A549 (cell line): Measurements from ENCODE around the gene SETSIP. TPM values are rescaled to one million over a fixed set of nuclear protein-coding genes. Genes with fewer than 3 reads are reported as not detected.

Source experiments
- ATAC-seq, 2 experiments: fragments of 200-7000 bp in 1 of 2; fragments of >200 bp in 1 of 2; cut with Nextera tagmentation in 1 of 2; cut with Tn5 transposase in 1 of 2; 3 replicates each; pipeline versions ENCODE4 v1.8.0 to v1.9.1; 2018 to 2020; ENCODE audit warnings: mild to moderate bottlenecking in 1 of 2, moderate library complexity in 1 of 2
- CTCF ChIA-PET: fragments of 300-600 bp; sonication (Branson Sonifier 250); formaldehyde crosslinking; extraction: SDS; loops from one replicate; lab custom pipeline; 2021; ENCODE audit warnings: antibody characterized with exemption, inconsistent platforms; lab: Yijun Ruan, JAX
- POLR2A ChIA-PET: fragments of 350-600 bp; formaldehyde crosslinking; extraction: SDS; loops from one replicate; lab custom pipeline; 2021; ENCODE audit warnings: antibody characterized with exemption, inconsistent platforms; lab: Yijun Ruan, JAX
- DNase-seq, 2 experiments: peaks; one replicate each; pipeline versions ENCODE4 v3.0.0 to v3.0.0-alpha.2; 2011 to 2016; ENCODE audit warnings: low read depth in 1 of 2, low spot score in 1 of 2
- FAIRE-seq: peaks from 2 replicates; lab custom pipeline; 2011; peaks lifted over from hg19 to GRCh38; lab: Jason Lieb, UNC
- H3K27ac ChIP-seq, 2 experiments: fragments of >200 bp; sonication (Bioruptor Twin); formaldehyde crosslinking; 3 replicates each; pipeline ENCODE4 v1.5.1; 2016 to 2017
- H3K4me1 ChIP-seq: fragments of >200 bp; sonication (Bioruptor Twin); formaldehyde crosslinking; 3 replicates; pipeline ENCODE4 v1.6.1; 2016
- H3K4me2 ChIP-seq: fragments of >200 bp; sonication (Bioruptor Twin); formaldehyde crosslinking; 3 replicates; pipeline ENCODE4 v1.6.1; 2016
- H3K4me3 ChIP-seq: fragments of >200 bp; sonication (Bioruptor Twin); formaldehyde crosslinking; 3 replicates; pipeline ENCODE4 v1.5.1; 2016
- H3K9me3 ChIP-seq: fragments of >200 bp; sonication (Bioruptor Twin); formaldehyde crosslinking; 3 replicates; pipeline ENCODE4 v1.6.1; 2016
- ATOH8 ChIP-seq: fragments of 250-450 bp; sonication (Bioruptor Pico); IDR thresholded peaks from 2 replicates; pipeline ENCODE4 v1.5.0; 2020; ENCODE audit warnings: low read depth, mild to moderate bottlenecking, moderate library complexity
- BCL3 ChIP-seq: fragments of >200 bp; sonication (Bioruptor Twin); formaldehyde crosslinking; IDR thresholded peaks from 3 replicates; pipeline ENCODE4 v1.6.1; 2016
- CBX2 ChIP-seq: fragments of 200-600 bp; sonication (generic); IDR thresholded peaks from 2 replicates; pipeline ENCODE4 v1.6.1; 2016; ENCODE audit warnings: low read depth, mild to moderate bottlenecking, borderline replicate concordance
- CBX8 ChIP-seq: fragments of 200-600 bp; sonication (generic); IDR thresholded peaks from 2 replicates; pipeline ENCODE4 v1.6.1; 2016
- CHD4 ChIP-seq: fragments of 200-600 bp; sonication (generic); IDR thresholded peaks from 2 replicates; pipeline ENCODE4 v1.6.1; 2016; ENCODE audit warnings: antibody characterized with exemption, mild to moderate bottlenecking, borderline replicate concordance
- CTCF ChIP-seq: fragments of >200 bp; sonication (Bioruptor Twin); formaldehyde crosslinking; IDR thresholded peaks from 3 replicates; pipeline ENCODE4 v1.5.1; 2016
- EHF ChIP-seq: fragments of 250-450 bp; sonication (Bioruptor Pico); IDR thresholded peaks from 2 replicates; pipeline ENCODE4 v1.5.0; 2020; ENCODE audit warnings: mild to moderate bottlenecking
- ESRRA ChIP-seq: fragments of 150-350 bp; IDR thresholded peaks from 2 replicates; pipeline ENCODE4 v1.6.1; 2014; ENCODE audit warnings: mild to moderate bottlenecking, low read length, borderline replicate concordance
- FOSB ChIP-seq: fragments of 250-450 bp; sonication (Bioruptor Pico); IDR thresholded peaks from 2 replicates; pipeline ENCODE4 v1.5.0; 2020; ENCODE audit warnings: mild to moderate bottlenecking, moderate library complexity
- FOSL2 ChIP-seq, 2 experiments: fragments of 450-650 bp in 1 of 2; fragments of >200 bp in 1 of 2; sonication (Bioruptor Twin) in 1 of 2; formaldehyde crosslinking; IDR thresholded peaks; 2 replicates each; pipeline versions ENCODE4 v1.5.0 to v1.6.1; 2016 to 2020; ENCODE audit warnings: mild to moderate bottlenecking in 1 of 2, moderate library complexity in 1 of 2
- HDAC2 ChIP-seq: fragments of 200-600 bp; sonication (generic); IDR thresholded peaks from 2 replicates; pipeline ENCODE4 v1.6.1; 2016
- HOXB13 ChIP-seq: fragments of 250-450 bp; sonication (Bioruptor Pico); IDR thresholded peaks from 2 replicates; pipeline ENCODE4 v1.5.0; 2020; ENCODE audit warnings: low read depth, mild to moderate bottlenecking, moderate library complexity
- KDM1A ChIP-seq: fragments of 200-600 bp; sonication (generic); IDR thresholded peaks from 2 replicates; pipeline ENCODE4 v1.6.1; 2016; ENCODE audit warnings: low read depth, mild to moderate bottlenecking
- MAFK ChIP-seq: fragments of 450-650 bp; IDR thresholded peaks from 2 replicates; pipeline ENCODE4 v1.6.1; 2014; ENCODE audit not compliant: partially characterized antibody
- MAZ ChIP-seq: fragments of 150-350 bp; IDR thresholded peaks from 2 replicates; pipeline ENCODE4 v1.6.1; 2014; ENCODE audit warnings: antibody characterized with exemption, low read depth, low read length, borderline replicate concordance
- MYC ChIP-seq: IDR thresholded peaks from 2 replicates; pipeline ENCODE4 v1.6.1; 2012; ENCODE audit warnings: mild to moderate bottlenecking, inconsistent platforms, low read length, improper control_type of control experiment, borderline replicate concordance
- NR3C1 ChIP-seq: fragments of >200 bp; sonication (Bioruptor Twin); formaldehyde crosslinking; IDR thresholded peaks from 3 replicates; pipeline ENCODE4 v1.6.1; 2017
- PHF8 ChIP-seq: fragments of 200-600 bp; sonication (generic); IDR thresholded peaks from 2 replicates; pipeline ENCODE4 v1.6.1; 2016; ENCODE audit warnings: low read depth, mild to moderate bottlenecking, antibody characterized with exemption, moderate library complexity, borderline replicate concordance
- POLR2AphosphoS2 ChIP-seq: conservative IDR thresholded peaks from 2 replicates; pipeline ENCODE4 v1.6.1; 2012; ENCODE audit warnings: low read length, improper control_type of control experiment, inconsistent platforms
- RAD21 ChIP-seq, 2 experiments: fragments of >200 bp in 1 of 2; sonication (Bioruptor Twin) in 1 of 2; formaldehyde crosslinking in 1 of 2; IDR thresholded peaks in 1 of 2; conservative IDR thresholded peaks in 1 of 2; 2 replicates in 1 of 2; 3 replicates in 1 of 2; pipeline ENCODE4 v1.6.1; 2012 to 2018; ENCODE audit warnings: inconsistent platforms in 1 of 2
- RFX5 ChIP-seq: fragments of 450-650 bp; IDR thresholded peaks from 2 replicates; pipeline ENCODE4 v1.7.1; 2014; ENCODE audit warnings: antibody characterized with exemption, mild to moderate bottlenecking, moderate library complexity
- RNF2 ChIP-seq: fragments of 200-600 bp; sonication (generic); IDR thresholded peaks from 2 replicates; pipeline ENCODE4 v1.6.1; 2016; ENCODE audit warnings: low read depth, mild to moderate bottlenecking, antibody characterized with exemption, moderate library complexity, borderline replicate concordance
- SMC3 ChIP-seq: fragments of >200 bp; sonication (Bioruptor Twin); formaldehyde crosslinking; IDR thresholded peaks from 3 replicates; pipeline ENCODE4 v1.6.1; 2018; ENCODE audit warnings: inconsistent platforms
- SREBF2 ChIP-seq: fragments of 450-650 bp; IDR thresholded peaks from 2 replicates; pipeline ENCODE4 v1.6.1; 2014; ENCODE audit warnings: mild to moderate bottlenecking, moderate library complexity
- TP53 ChIP-seq: fragments of 250-450 bp; sonication (Bioruptor Pico); IDR thresholded peaks from 2 replicates; pipeline ENCODE4 v1.5.0; 2021; ENCODE audit warnings: mild to moderate bottlenecking, moderate library complexity
- ZSCAN20 ChIP-seq: fragments of 250-450 bp; sonication (Bioruptor Pico); IDR thresholded peaks from 2 replicates; pipeline ENCODE4 v1.8.0; 2022; ENCODE audit warnings: mild to moderate bottlenecking, moderate library complexity
- WGBS: methylation state at CpG from one replicate; pipeline ENCODE4 v1.1.6; 2017; ENCODE audit errors: missing lambda C conversion rate; 5-methylcytosine and 5-hydroxymethylcytosine counted together
- polyA plus RNA-seq, 4 experiments: library from polyadenylated mRNA; depleted of rRNA in 3 of 4; stranded (reverse); fragments of >200 nt; fragmentation: RNase III in 1 of 4; extraction: RNeasy Plus Mini Kit Qiagen cat#74134 plus additional on column Dnase treatment in 1 of 4; gene quantifications; 2 replicates in 3 of 4; 3 replicates in 1 of 4; pipeline ENCODE4 v1.2.3, GENCODE V29; 2011 to 2017
- TF ChIP-seq, protein P1 (sequence below): fragments of 150-350 bp; IDR thresholded peaks from 2 replicates; pipeline ENCODE4 v1.6.1; 2014; ENCODE audit warnings: low read depth, mild to moderate bottlenecking, low read length

The SETSIP gene
- polyA plus RNA-seq, 2 of the 4 experiments (the other 2 are of a cell fraction), result 0.23 to 0.36 TPM

DNA sequence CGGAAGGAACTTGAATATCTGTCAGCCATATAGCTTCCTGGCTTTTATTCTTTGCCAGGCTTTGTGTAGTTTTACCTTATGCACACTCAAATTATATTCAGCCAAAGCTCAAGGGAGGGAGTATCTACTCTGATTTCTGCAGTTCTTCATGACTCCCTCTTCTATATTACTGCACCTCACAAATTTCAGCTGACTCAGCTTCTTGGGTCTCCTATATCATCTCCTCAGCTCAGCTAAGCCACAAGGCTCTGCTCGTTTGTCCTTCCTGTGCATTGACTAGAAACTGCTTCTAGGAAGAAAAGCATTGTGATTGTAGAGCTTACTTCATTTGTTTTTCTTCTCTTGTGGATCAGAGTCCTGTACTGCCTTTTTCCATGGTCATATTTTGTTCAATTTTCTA, 42.3 kb upstream of the SETSIP start:
- FAIRE-seq, result no peak
- CTCF ChIA-PET, result no interaction called here

GRCh38 chr1:92108631-92109030, 33.4 kb upstream of the SETSIP start:
- TF ChIP-seq BCL3, result no peak
- TF ChIP-seq CBX8, result no peak
- no peak for TF ChIP-seq HOXB13 (CRISPR knock-in tag)
- no peak for TF ChIP-seq EHF (CRISPR knock-in tag)
- TF ChIP-seq POLR2AphosphoS2, result no peak
- no peak for TF ChIP-seq RNF2
- TF ChIP-seq RFX5, result no peak
- TF ChIP-seq CHD4, result no peak
- TF ChIP-seq, all 56 proteins: peak for 0
- ATAC-seq, result no peak
- Histone ChIP-seq H3K4me1 (no peaks in the 10 kb centered on the region), H3K4me2 (no peak overlapping the region), H3K9me3 (no peaks in the 10 kb centered on the region), H3K4me3 (no peak overlapping the region), H3K27ac (no peak overlapping the region)
- ChIA-PET POLR2A (no interaction called here), CTCF (no interaction called here)
- FAIRE-seq, result no peak
- 92% methylated on average over 2 of the region's 2 CpGs for whole genome bisulfite sequencing
- DNase-seq, result no peak

More for the DNA sequence above, 42.3 kb upstream of the SETSIP start:
- DNase-seq, result no peak
- POLR2A ChIA-PET, result no interaction called here
- TF ChIP-seq ZSCAN20 (CRISPR knock-in tag) (no peak), MAFK (peak; percentile 78)
- Histone ChIP-seq H3K4me2 (no peak overlapping the region), H3K4me3 (no peak overlapping the region), H3K4me1 (no peaks in the 10 kb centered on the region), H3K9me3 (no peaks in the 10 kb centered on the region), H3K27ac (no peak overlapping the region)
- no peak for ATAC-seq
- 59% methylated on average over 2 of the region's 2 CpGs for WGBS

GRCh38 chr1:92105546-92106081, 30.4 kb upstream of the SETSIP start:
- FAIRE-seq (no peak), DNase-seq (no peak), ATAC-seq (no peak)
- Histone ChIP-seq H3K4me3 (no peak overlapping the region), H3K27ac (no peak overlapping the region), H3K9me3 (no peaks in the 10 kb centered on the region), H3K4me1 (no peaks in the 10 kb centered on the region), H3K4me2 (no peak overlapping the region)
- WGBS, result 82% methylated on average over 3 of the region's 3 CpGs
- no peak for TF ChIP-seq SREBF2
- TF ChIP-seq, protein P1, sequence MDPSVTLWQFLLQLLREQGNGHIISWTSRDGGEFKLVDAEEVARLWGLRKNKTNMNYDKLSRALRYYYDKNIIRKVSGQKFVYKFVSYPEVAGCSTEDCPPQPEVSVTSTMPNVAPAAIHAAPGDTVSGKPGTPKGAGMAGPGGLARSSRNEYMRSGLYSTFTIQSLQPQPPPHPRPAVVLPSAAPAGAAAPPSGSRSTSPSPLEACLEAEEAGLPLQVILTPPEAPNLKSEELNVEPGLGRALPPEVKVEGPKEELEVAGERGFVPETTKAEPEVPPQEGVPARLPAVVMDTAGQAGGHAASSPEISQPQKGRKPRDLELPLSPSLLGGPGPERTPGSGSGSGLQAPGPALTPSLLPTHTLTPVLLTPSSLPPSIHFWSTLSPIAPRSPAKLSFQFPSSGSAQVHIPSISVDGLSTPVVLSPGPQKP, result no peak
- no peak for TF ChIP-seq FOSB (CRISPR knock-in tag)
- no peak for TF ChIP-seq ATOH8 (CRISPR knock-in tag)
- no peak for TF ChIP-seq ESRRA
- no peak for TF ChIP-seq HOXB13 (CRISPR knock-in tag)
- TF ChIP-seq RAD21 (conservative IDR thresholded peaks at IDR 0.05 in 1 of 2, IDR thresholded peaks at IDR 0.05 in 1 of 2), result no peak
- TF ChIP-seq MAZ, result no peak
- no peak for TF ChIP-seq CTCF
- TF ChIP-seq SMC3, result no peak
- no peak for TF ChIP-seq CBX2
- no peak for TF ChIP-seq PHF8
- no peak for TF ChIP-seq HDAC2
- TF ChIP-seq NR3C1, result no peak
- TF ChIP-seq FOSL2 (IDR thresholded peaks at IDR 0.05), result no peak
- TF ChIP-seq FOSL2 (CRISPR knock-in tag; IDR thresholded peaks at IDR 0.05), result no peak
- TF ChIP-seq KDM1A, result no peak
- TF ChIP-seq TP53 (CRISPR knock-in tag), result no peak
- no peak for TF ChIP-seq MYC
- POLR2A ChIA-PET, result no interaction called here
- CTCF ChIA-PET, result interaction anchor here (0.6 kb wide), 1 partner anchor 280 kb away, joined by 3 read pairs; no protein-coding TSS in a partner anchor
